Right lobe of liver (tissue), 4 donors: Measurements from ENCODE around the gene FITM1.

Experiments used
- CTCF ChIP-seq, 4 donors: fragments of 200-600 bp in 3 of 4; fragments of 450-650 bp in 1 of 4; IDR thresholded peaks; one replicate each; pipeline versions ENCODE4 v1.5.1 to v1.8.0; 2016 to 2022; ENCODE audit warnings: antibody characterized with exemption in 4 of 4, mild to moderate bottlenecking in 2 of 4
- POLR2A ChIP-seq: fragments of 450-650 bp; IDR thresholded peaks from one replicate; pipeline ENCODE4 v1.6.1; 2017; ENCODE audit warnings: antibody characterized with exemption, mild to moderate bottlenecking
- donor health status: DM: no; HTN: no; CAD: no.
- donor health status: DM: no; HTN: no; CAD: no.
- donor health status: DM: no; HTN: yes; CAD: no.

DNA sequence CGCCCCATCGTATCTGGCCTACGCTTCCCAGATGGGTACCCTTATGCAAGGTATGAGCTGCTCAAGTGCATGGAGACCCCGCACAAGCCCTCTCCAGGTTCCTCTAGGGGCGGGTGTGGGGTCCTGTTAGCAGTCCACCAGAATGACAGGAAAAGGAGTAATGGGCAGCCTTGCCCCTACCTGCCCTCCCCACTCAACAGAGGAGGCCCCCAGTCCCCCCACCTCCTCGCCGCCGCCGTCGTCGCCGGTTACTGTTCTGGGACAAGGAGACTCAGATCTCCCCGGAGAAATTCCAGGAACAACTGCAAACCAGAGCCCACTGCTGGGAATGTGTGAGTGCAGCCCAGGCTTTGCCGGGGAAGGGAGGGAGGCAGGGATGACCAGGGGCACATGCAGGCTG is 47.4 kb downstream of the FITM1 start:
- TF ChIP-seq CTCF (IDR thresholded peaks at IDR 0.05): no peak
- no peak for TF ChIP-seq POLR2A
